ENCODE measurements around the gene IPO7.

- no peak for TF ChIP-seq CTCF (IDR thresholded peaks at IDR 0.05; ENCODE audit: extremely low read depth in 1 of 2, insufficient read depth in 1 of 2, low read depth in 1 of 2, low read length in 2 of 2)
- TF ChIP-seq POLR2AphosphoS5 (IDR thresholded peaks at IDR 0.05; ENCODE audit: insufficient read depth, low read depth, low read length) = no peak
- TF ChIP-seq EZH2 (IDR thresholded peaks at IDR 0.05; ENCODE audit: borderline replicate concordance, low read depth, low read length, severe bottlenecking) = no peak
- TF ChIP-seq MAX (IDR thresholded peaks at IDR 0.05; ENCODE audit: insufficient read depth, insufficient read length) = no peak
- TF ChIP-seq POLR2A (IDR thresholded peaks at IDR 0.05; ENCODE audit: low read depth, low read length) = no peak
- no peak for TF ChIP-seq JUN (IDR thresholded peaks at IDR 0.05; ENCODE audit: borderline replicate concordance, insufficient read depth, insufficient read length, low read depth)
- TF ChIP-seq FOS (IDR thresholded peaks at IDR 0.05; ENCODE audit: borderline replicate concordance, insufficient read depth, low read length) = no peak
These were observed 37.4 kb upstream of the IPO7 start for GRCh38 chr11:9347100-9347499.
